Loucy (cell line): Measurements from ENCODE around the gene KATNBL1.

Experiments
- H2AFZ ChIP-seq: fragments of 200-600 bp; sonication (generic); 2 replicates; pipeline ENCODE4 v1.6.0; 2016; ENCODE audit warnings: antibody characterized with exemption, mild to moderate bottlenecking, low read length, moderate library complexity
- H3F3A ChIP-seq: fragments of 200-600 bp; 2 replicates; pipeline ENCODE4 v1.6.0; 2016; ENCODE audit warnings: antibody characterized with exemption, low read depth, mild to moderate bottlenecking
- H3K27me3 ChIP-seq: fragments of 200-600 bp; sonication (generic); 2 replicates; pipeline ENCODE4 v1.6.1; 2014; ENCODE audit warnings: low read length, mild to moderate bottlenecking; ENCODE audit not compliant: insufficient read depth, poor library complexity, severe bottlenecking
- H3K36me3 ChIP-seq: fragments of 200-600 bp; sonication (generic); 2 replicates; pipeline ENCODE4 v1.6.1; 2016; ENCODE audit warnings: low read length; ENCODE audit not compliant: insufficient read depth
- H3K4me1 ChIP-seq: fragments of 200-600 bp; sonication (generic); 2 replicates; pipeline ENCODE4 v1.5.1; 2014; ENCODE audit warnings: low read length, mild to moderate bottlenecking; ENCODE audit not compliant: insufficient read depth, poor library complexity, severe bottlenecking
- H3K4me2 ChIP-seq: fragments of 200-600 bp; sonication (generic); 2 replicates; pipeline ENCODE4 v1.6.0; 2014; ENCODE audit warnings: antibody characterized with exemption, low read length, low read depth, mild to moderate bottlenecking; ENCODE audit not compliant: poor library complexity, severe bottlenecking
- H3K4me3 ChIP-seq: fragments of 200-600 bp; sonication (generic); 2 replicates; pipeline ENCODE4 v1.5.1; 2014; ENCODE audit warnings: low read length, mild to moderate bottlenecking, mixed read lengths; ENCODE audit not compliant: poor library complexity, severe bottlenecking
- H3K79me2 ChIP-seq: fragments of 200-600 bp; sonication (generic); 2 replicates; pipeline ENCODE4 v1.6.1; 2014; ENCODE audit warnings: low read length; ENCODE audit not compliant: insufficient read depth
- H3K9ac ChIP-seq: fragments of 200-600 bp; sonication (generic); 2 replicates; pipeline ENCODE4 v1.6.0; 2014; ENCODE audit warnings: mild to moderate bottlenecking, low read depth, low read length, moderate library complexity; ENCODE audit not compliant: poor library complexity, severe bottlenecking
- H3K9me2 ChIP-seq: fragments of 200-600 bp; sonication (generic); replicated peaks from 2 replicates; pipeline ENCODE4 v1.6.1; 2016; ENCODE audit warnings: low read depth, low read length, mixed read lengths
- H3K9me3 ChIP-seq: fragments of 200-600 bp; sonication (generic); 2 replicates; pipeline ENCODE4 v1.6.1; 2014; ENCODE audit warnings: mild to moderate bottlenecking, antibody characterized with exemption, low read length, low read depth; ENCODE audit not compliant: insufficient read depth
- H4K20me1 ChIP-seq: fragments of 200-600 bp; sonication (generic); 2 replicates; pipeline ENCODE4 v1.6.0; 2014; ENCODE audit warnings: antibody characterized with exemption, low read length, mild to moderate bottlenecking; ENCODE audit not compliant: insufficient read depth, poor library complexity, severe bottlenecking
- EZH2phosphoT487 ChIP-seq: fragments of 200-600 bp; IDR thresholded peaks from 2 replicates; pipeline ENCODE4 v1.6.1; 2018; ENCODE audit warnings: antibody characterized with exemption, mild to moderate bottlenecking, moderate library complexity, borderline replicate concordance
- TF ChIP-seq, protein P1 (sequence below): fragments of 200-600 bp; sonication (generic); conservative IDR thresholded peaks from 2 replicates; pipeline ENCODE4 v1.5.1; 2014; ENCODE audit warnings: mild to moderate bottlenecking, antibody characterized with exemption, low read length

The KATNBL1 gene

DNA sequence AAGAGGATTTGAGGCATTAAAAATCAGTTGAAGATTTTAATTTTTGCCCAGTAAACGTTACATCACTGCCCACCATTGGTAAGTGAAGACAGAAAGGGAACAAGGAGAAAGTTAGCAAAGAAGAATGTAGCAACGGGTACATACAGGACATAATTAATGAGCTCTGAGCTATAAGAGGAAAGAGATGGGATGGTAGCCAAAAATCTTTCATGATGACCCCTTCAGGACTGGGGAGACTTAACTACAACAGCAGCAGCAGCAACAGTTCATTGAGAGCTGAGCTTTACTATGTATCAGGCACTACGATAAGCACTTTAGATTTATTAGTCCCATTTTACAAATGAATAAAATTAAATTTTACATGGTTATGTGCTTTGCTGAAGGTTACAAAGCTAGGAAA, 33.3 kb upstream of the KATNBL1 start:
- peaks cover 83% of the 10 kb centered on the region; the same call in 1 of the 2 replicates for H3K36me3 ChIP-seq
- no peaks in the 10 kb centered on the region; the same call in 1 of the 2 replicates for H3F3A ChIP-seq
- no peaks in the 10 kb centered on the region for H3K27me3 ChIP-seq
- H4K20me1 ChIP-seq, result no peaks in the 10 kb centered on the region
- H3K9ac ChIP-seq, result no peak overlapping the region
- no peak overlapping the region for H3K4me2 ChIP-seq
- H3K4me3 ChIP-seq, result no peak overlapping the region
- no peaks in the 10 kb centered on the region for H3K9me3 ChIP-seq
- H3K9me2 ChIP-seq, result no peaks in the 10 kb centered on the region
- TF ChIP-seq, protein P1, sequence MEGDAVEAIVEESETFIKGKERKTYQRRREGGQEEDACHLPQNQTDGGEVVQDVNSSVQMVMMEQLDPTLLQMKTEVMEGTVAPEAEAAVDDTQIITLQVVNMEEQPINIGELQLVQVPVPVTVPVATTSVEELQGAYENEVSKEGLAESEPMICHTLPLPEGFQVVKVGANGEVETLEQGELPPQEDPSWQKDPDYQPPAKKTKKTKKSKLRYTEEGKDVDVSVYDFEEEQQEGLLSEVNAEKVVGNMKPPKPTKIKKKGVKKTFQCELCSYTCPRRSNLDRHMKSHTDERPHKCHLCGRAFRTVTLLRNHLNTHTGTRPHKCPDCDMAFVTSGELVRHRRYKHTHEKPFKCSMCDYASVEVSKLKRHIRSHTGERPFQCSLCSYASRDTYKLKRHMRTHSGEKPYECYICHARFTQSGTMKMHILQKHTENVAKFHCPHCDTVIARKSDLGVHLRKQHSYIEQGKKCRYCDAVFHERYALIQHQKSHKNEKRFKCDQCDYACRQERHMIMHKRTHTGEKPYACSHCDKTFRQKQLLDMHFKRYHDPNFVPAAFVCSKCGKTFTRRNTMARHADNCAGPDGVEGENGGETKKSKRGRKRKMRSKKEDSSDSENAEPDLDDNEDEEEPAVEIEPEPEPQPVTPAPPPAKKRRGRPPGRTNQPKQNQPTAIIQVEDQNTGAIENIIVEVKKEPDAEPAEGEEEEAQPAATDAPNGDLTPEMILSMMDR, result no peak
- TF ChIP-seq EZH2phosphoT487, result no peak
- no peak overlapping the region for H2AFZ ChIP-seq
- no peaks in the 10 kb centered on the region for H3K79me2 ChIP-seq
- H3K4me1 ChIP-seq, result no peaks in the 10 kb centered on the region

DNA sequence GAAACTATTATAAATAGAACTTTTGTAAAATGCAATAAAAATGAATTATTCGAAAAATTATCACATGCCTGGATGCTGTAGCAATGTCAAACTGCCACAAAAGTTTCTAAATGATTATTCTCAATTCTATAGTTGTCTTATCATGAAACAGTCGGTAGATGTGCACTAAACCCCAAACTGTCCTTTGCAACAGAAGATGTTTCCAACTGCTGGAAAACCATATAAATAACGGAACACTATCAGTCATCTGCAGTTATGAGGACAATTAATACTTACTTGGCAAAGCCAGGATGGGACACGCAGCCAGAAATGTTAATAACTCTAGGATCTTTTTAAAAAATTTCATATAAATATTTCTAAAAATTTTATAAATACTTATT, 32.4 kb upstream of the KATNBL1 start:
- Histone ChIP-seq H3K4me2 (no peak overlapping the region), H3F3A (no peaks in the 10 kb centered on the region; the same call in 1 of the 2 replicates), H3K9me2 (no peaks in the 10 kb centered on the region), H3K79me2 (no peaks in the 10 kb centered on the region), H4K20me1 (no peaks in the 10 kb centered on the region), H3K4me1 (no peaks in the 10 kb centered on the region), H3K36me3 (peaks cover 83% of the 10 kb centered on the region), H3K9me3 (no peaks in the 10 kb centered on the region), H3K27me3 (no peaks in the 10 kb centered on the region), H3K9ac (no peak overlapping the region), H3K4me3 (no peak overlapping the region), H2AFZ (no peak overlapping the region)
- no peak for TF ChIP-seq EZH2phosphoT487
- TF ChIP-seq, protein P1, result no peak

DNA sequence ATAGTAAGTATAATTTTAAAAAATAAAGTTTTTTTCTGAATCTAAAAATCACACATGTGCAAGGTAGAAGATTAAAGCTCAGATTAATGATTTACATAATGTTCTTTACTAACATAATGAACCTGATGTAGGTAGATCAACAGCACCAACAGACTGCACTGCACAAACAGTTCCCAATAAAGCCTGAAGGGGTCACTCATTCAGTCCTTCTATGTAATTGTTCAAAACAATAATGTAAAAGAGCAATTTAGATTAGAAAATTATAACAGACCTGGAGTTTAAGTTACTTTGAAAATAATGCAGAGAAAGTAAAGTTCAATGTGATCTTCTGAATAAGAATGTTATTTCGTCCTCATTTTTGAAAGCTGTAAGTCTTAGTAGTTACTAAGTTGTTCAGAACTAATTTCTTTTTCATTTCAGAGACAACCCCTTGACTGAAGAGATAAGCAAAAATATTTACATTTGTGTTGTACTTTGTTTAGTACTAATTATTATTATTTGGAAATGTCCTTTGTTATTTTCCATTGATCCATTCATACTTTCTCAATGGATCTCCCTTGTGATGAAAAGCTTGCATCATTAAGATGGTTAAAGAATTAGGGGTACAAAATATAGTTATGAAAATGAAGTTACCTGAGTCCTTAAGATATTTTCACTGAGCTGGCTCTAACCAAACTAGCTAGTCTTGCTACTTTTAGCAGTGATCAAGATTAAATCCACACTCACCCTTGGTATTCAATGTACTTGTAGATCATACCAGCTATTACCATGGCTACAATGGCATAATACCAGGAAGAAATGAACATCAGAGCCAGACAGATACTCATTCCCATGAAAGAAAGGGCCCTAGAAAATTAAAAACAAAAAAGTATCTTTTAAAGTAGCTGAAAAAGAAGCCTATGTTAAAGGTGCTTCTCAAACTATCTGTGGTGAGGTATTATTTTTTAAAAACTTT, 31.8 kb upstream of the KATNBL1 start:
- no peak overlapping the region for H3K9ac ChIP-seq

More for the DNA sequence above, 31.8 kb upstream of the KATNBL1 start:
- TF ChIP-seq EZH2phosphoT487, result no peak
- TF ChIP-seq, protein P1, result peak; percentile 86
- Histone ChIP-seq H3K36me3 (peaks cover 85% of the 10 kb centered on the region), H3F3A (no peaks in the 10 kb centered on the region; the same call in 1 of the 2 replicates), H3K9me2 (no peaks in the 10 kb centered on the region), H3K9me3 (no peaks in the 10 kb centered on the region), H3K4me1 (no peaks in the 10 kb centered on the region), H3K4me3 (no peak overlapping the region), H3K4me2 (no peak overlapping the region), H2AFZ (no peak overlapping the region), H3K27me3 (no peaks in the 10 kb centered on the region), H4K20me1 (no peaks in the 10 kb centered on the region), H3K79me2 (no peaks in the 10 kb centered on the region)
